Endothelial cell of umbilical vein (primary cell): Measurements from ENCODE around the gene IFNA4. TPM values are rescaled to one million over a fixed set of nuclear protein-coding genes. Genes with fewer than 3 reads are reported as not detected.

Experiments
- BruUV-seq: library from RNA; stranded (reverse); fragments of 400-500 nt; replicated peaks from 2 replicates; lab custom pipeline; 2021; lab: Mats Ljungman, UMichigan
- CTCF ChIA-PET: fragments of 300-600, 350-600 bp; sonication (Branson Sonifier 250); formaldehyde crosslinking; loops from one replicate; lab custom pipeline; 2021; ENCODE audit warnings: antibody characterized with exemption, inconsistent platforms; lab: Charles Lee
- POLR2A ChIA-PET: fragments of 300-600, 350-600 bp; sonication (Branson Sonifier 250); formaldehyde crosslinking; loops from one replicate; lab custom pipeline; 2021; ENCODE audit warnings: antibody characterized with exemption, inconsistent platforms; lab: Charles Lee
- DNase-seq: peaks from one replicate; pipeline ENCODE4 v3.0.0-alpha.2; 2011; ENCODE audit warnings: low read depth, low spot score
- FAIRE-seq: peaks from 2 replicates; lab custom pipeline; 2011; peaks lifted over from hg19 to GRCh38; lab: Jason Lieb, UNC
- H2AFZ ChIP-seq: 2 replicates; pipeline ENCODE4 v1.6.0; 2012; ENCODE audit warnings: low read depth, low read length, control low read depth, inconsistent platforms
- H3K27ac ChIP-seq: 2 replicates; pipeline ENCODE4 v1.5.1; 2011; ENCODE audit warnings: low read depth, mild to moderate bottlenecking, control low read depth, low read length, moderate library complexity; ENCODE audit not compliant: insufficient read depth
- H3K27me3 ChIP-seq, 2 experiments: 2 replicates each; pipeline versions ENCODE4 v1.6.0 to v1.6.1; 2011; ENCODE audit warnings: low read length in 2 of 2, mixed read lengths in 1 of 2; ENCODE audit not compliant: control insufficient read depth in 2 of 2, insufficient read depth in 2 of 2
- H3K36me3 ChIP-seq, 2 experiments: 2 replicates in 1 of 2; 3 replicates in 1 of 2; pipeline ENCODE4 v1.5.1; 2011; ENCODE audit warnings: low read length in 2 of 2, mild to moderate bottlenecking in 1 of 2, moderate library complexity in 1 of 2; ENCODE audit not compliant: control insufficient read depth in 2 of 2, insufficient read depth in 2 of 2; ENCODE audit errors: extremely low read depth in 1 of 2
- H3K4me1 ChIP-seq: 3 replicates; pipeline ENCODE4 v1.5.1; 2011; ENCODE audit warnings: mild to moderate bottlenecking, low read length; ENCODE audit not compliant: control insufficient read depth, insufficient read depth; ENCODE audit errors: extremely low read depth
- H3K4me2 ChIP-seq: 2 replicates; pipeline ENCODE4 v1.6.1; 2011; ENCODE audit warnings: low read length, control low read depth, mixed read lengths; ENCODE audit not compliant: insufficient read depth
- H3K4me3 ChIP-seq, 3 experiments: fragments of 200-600 bp in 1 of 3; sonication (generic), shearing (Covaris generic) in 1 of 3; replicated peaks in 1 of 3; 2 replicates each; pipeline ENCODE4 v1.5.1; 2011 to 2016; ENCODE audit warnings: control low read depth in 3 of 3, low read length in 3 of 3, mild to moderate bottlenecking in 2 of 3, inconsistent platforms in 1 of 3, low read depth in 1 of 3, moderate library complexity in 1 of 3; ENCODE audit not compliant: insufficient read depth in 1 of 3
- H3K79me2 ChIP-seq: 2 replicates; pipeline ENCODE4 v1.6.0; 2012; ENCODE audit warnings: low read length, inconsistent platforms; ENCODE audit not compliant: control insufficient read depth, insufficient read depth
- H3K9ac ChIP-seq: replicated peaks from 2 replicates; pipeline ENCODE3; 2011; ENCODE audit warnings: low read length, control low read depth; ENCODE audit not compliant: insufficient read depth; ENCODE audit errors: extremely low read depth
- H3K9me1 ChIP-seq: replicated peaks from 3 replicates; pipeline ENCODE4 v1.6.0; 2011; ENCODE audit warnings: mild to moderate bottlenecking, low read length; ENCODE audit not compliant: control insufficient read depth, insufficient read depth; ENCODE audit errors: extremely low read depth
- H3K9me3 ChIP-seq: replicated peaks from 2 replicates; pipeline ENCODE4 v1.5.1; 2012; ENCODE audit warnings: low read length, inconsistent platforms; ENCODE audit not compliant: control insufficient read depth, insufficient read depth
- H4K20me1 ChIP-seq: replicated peaks from 2 replicates; pipeline ENCODE3; 2011; ENCODE audit warnings: mild to moderate bottlenecking, low read length; ENCODE audit not compliant: control insufficient read depth, insufficient read depth; ENCODE audit errors: extremely low read depth
- EZH2 ChIP-seq: IDR thresholded peaks from 2 replicates; pipeline ENCODE4 v1.6.1; 2012; ENCODE audit warnings: borderline replicate concordance, low read depth, mild to moderate bottlenecking, moderate library complexity, low read length, inconsistent platforms; ENCODE audit not compliant: severe bottlenecking
- FOS ChIP-seq: IDR thresholded peaks from 2 replicates; pipeline ENCODE4 v1.6.1; 2011; ENCODE audit warnings: mild to moderate bottlenecking, low read length, moderate library complexity, borderline replicate concordance; ENCODE audit not compliant: insufficient read depth
- GATA2 ChIP-seq: IDR thresholded peaks from 2 replicates; pipeline ENCODE4 v1.7.0; 2011; ENCODE audit warnings: low read depth, mild to moderate bottlenecking, moderate library complexity, mixed read lengths, low read length; ENCODE audit not compliant: insufficient read length, insufficient read depth
- JUN ChIP-seq: IDR thresholded peaks from 2 replicates; pipeline ENCODE4 v1.6.1; 2011; ENCODE audit warnings: borderline replicate concordance, low read depth; ENCODE audit not compliant: insufficient read length, insufficient read depth
- MYC ChIP-seq: IDR thresholded peaks from one replicate; pipeline ENCODE4 v1.6.1; 2011; ENCODE audit warnings: mild to moderate bottlenecking, low read depth, low read length
- POLR2A ChIP-seq: IDR thresholded peaks from 2 replicates; pipeline ENCODE4 v1.6.1; 2012; ENCODE audit warnings: low read depth, mild to moderate bottlenecking, control low read depth, low read length
- POLR2AphosphoS5 ChIP-seq: IDR thresholded peaks from 2 replicates; pipeline ENCODE4 v1.6.1; 2012; ENCODE audit warnings: low read depth, mild to moderate bottlenecking, control low read depth, low read length, moderate library complexity; ENCODE audit not compliant: insufficient read depth
- dilution Hi-C: fragments of 300-500 bp; cut with MboI; formaldehyde crosslinking; loops from one replicate; pipeline ENCODE4 v1.15.0; 2019; ENCODE audit warnings: low sequenced_read_pairs; ENCODE audit not compliant: extremely low pct_ligation_motif_present
- intact Hi-C: fragments of 100-400 bp; cut with micrococcal nuclease; formaldehyde crosslinking; loops from one replicate; pipeline ENCODE4 v1.10.0; 2022
- polyA plus RNA-seq, 4 experiments: library from polyadenylated mRNA; depleted of rRNA in 3 of 4; stranded (reverse) in 3 of 4; unstranded in 1 of 4; fragments of >200 nt; gene quantifications; 2 replicates each; pipeline versions ENCODE4 v1.2.1 to v1.2.3, GENCODE V29; 2011 to 2012; ENCODE audit warnings: missing spikeins in 1 of 4
- total RNA-seq: library from RNA; stranded (reverse); gene quantifications from 2 replicates; pipeline ENCODE4 v1.2.3, GENCODE V29; 2021
- TF ChIP-seq, protein P1 (sequence below): IDR thresholded peaks from 2 replicates; pipeline ENCODE4 v1.6.1; 2011; ENCODE audit not compliant: insufficient read depth, insufficient read length
- TF ChIP-seq, protein P2 (sequence below), 2 donors: IDR thresholded peaks; 1 replicate in 1 of 2; 2 replicates in 1 of 2; pipeline ENCODE4 v1.5.1; 2011; ENCODE audit warnings: low read length in 2 of 2, mild to moderate bottlenecking in 2 of 2, moderate library complexity in 2 of 2, control low read depth in 1 of 2, inconsistent platforms in 1 of 2, low read depth in 1 of 2; ENCODE audit not compliant: insufficient read depth in 1 of 2; ENCODE audit errors: extremely low read depth in 1 of 2

IFNA4 gene
- total and polyA plus RNA-seq, 2 donors (not counting 3 experiments of a cell fraction or from before 2014, with no cell fraction given), result not detected

DNA sequence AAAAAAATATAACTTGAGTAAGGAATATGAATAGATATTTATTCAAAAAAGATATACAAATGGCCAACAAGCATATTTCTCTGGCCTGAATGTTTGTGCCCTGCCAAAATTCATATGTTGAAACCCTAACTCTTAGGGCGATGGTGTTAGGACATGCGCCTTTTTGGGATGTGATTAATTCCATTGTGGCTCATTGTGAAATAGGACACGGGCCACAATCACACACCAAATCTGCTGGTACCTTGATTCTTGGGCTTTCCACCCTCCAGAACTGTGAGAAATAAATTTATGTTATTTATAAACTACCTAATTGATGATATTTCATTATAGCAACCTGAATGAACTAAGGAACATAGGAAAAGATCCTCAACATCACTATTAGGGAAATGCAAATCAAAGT lies 15.2 kb downstream of the IFNA4 start:
- Histone ChIP-seq H3K79me2 (no peaks in the 10 kb centered on the region), H3K9me3 (no peaks in the 10 kb centered on the region), H3K4me1 (no peaks in the 10 kb centered on the region), H3K4me2 (no peak overlapping the region), H3K9me1 (no peaks in the 10 kb centered on the region), H3K27ac (no peak overlapping the region), H3K36me3 (no peaks in the 10 kb centered on the region), H2AFZ (no peak overlapping the region), H4K20me1 (no peaks in the 10 kb centered on the region), H3K9ac (no peak overlapping the region), H3K4me3 (no peak overlapping the region), H3K27me3 (peaks cover 7 to 31% of the 10 kb centered on the region in 2 experiments)
- TF ChIP-seq FOS, result no peak
- no peak for TF ChIP-seq POLR2AphosphoS5
- TF ChIP-seq JUN, result no peak
- no peak for TF ChIP-seq EZH2
- TF ChIP-seq, protein P1, sequence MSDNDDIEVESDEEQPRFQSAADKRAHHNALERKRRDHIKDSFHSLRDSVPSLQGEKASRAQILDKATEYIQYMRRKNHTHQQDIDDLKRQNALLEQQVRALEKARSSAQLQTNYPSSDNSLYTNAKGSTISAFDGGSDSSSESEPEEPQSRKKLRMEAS, result no peak
- TF ChIP-seq POLR2A, result no peak
- TF ChIP-seq MYC, result no peak
- TF ChIP-seq, protein P2, sequence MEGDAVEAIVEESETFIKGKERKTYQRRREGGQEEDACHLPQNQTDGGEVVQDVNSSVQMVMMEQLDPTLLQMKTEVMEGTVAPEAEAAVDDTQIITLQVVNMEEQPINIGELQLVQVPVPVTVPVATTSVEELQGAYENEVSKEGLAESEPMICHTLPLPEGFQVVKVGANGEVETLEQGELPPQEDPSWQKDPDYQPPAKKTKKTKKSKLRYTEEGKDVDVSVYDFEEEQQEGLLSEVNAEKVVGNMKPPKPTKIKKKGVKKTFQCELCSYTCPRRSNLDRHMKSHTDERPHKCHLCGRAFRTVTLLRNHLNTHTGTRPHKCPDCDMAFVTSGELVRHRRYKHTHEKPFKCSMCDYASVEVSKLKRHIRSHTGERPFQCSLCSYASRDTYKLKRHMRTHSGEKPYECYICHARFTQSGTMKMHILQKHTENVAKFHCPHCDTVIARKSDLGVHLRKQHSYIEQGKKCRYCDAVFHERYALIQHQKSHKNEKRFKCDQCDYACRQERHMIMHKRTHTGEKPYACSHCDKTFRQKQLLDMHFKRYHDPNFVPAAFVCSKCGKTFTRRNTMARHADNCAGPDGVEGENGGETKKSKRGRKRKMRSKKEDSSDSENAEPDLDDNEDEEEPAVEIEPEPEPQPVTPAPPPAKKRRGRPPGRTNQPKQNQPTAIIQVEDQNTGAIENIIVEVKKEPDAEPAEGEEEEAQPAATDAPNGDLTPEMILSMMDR (IDR thresholded peaks at IDR 0.05; ENCODE audit: extremely low read depth in 1 of 2, insufficient read depth in 1 of 2, low read depth in 1 of 2, low read length in 2 of 2), result no peak
- TF ChIP-seq GATA2, result no peak
- intact Hi-C loops, result no loop called here
- POLR2A ChIA-PET, result no interaction called here
- DNase-seq (no peak), FAIRE-seq (no peak)
- CTCF ChIA-PET, result no interaction called here
- dilution Hi-C loops, result no loop called here
- BruUV-seq, result no TSS peak
